HG02970 (cell line): ENCODE measurements around the gene GJB2.

Experiments
- ATAC-seq: cut with Tn5 transposase; IDR thresholded peaks from one replicate; pipeline ENCODE4 v1.9.1; 2021; ENCODE audit warnings: mild to moderate bottlenecking, moderate library complexity, moderate number of reproducible peaks; ENCODE audit not compliant: unreplicated experiment, low FRiP score

Gene GJB2

GRCh38 chr13:20192836-20193161 is at the start of gene GJB2:
Gene GJB2 (minus strand): TSS chr13:20192938. CDS start chr13:20189581, 3,357 bp downstream.
- no peak for ATAC-seq

DNA sequence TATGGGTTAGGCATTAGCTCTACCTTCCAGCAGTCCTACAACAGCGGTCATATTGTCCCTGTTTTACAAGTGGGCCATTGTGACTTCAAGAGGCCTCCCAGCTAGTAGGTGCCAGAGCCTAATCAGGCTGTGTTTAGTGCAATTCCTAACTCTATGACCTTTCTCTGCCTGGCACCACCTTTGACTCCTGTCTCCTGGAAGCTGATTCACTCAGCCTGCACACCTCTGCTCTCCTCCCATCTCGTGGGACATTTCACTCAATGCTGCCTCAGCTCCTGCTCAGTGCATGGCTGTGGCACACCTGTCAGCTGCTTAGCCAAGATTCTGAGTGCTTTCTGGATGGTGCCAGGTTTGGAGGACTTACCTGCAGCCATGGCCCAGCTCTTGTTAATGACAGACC is 48.9 kb upstream of the GJB2 start:
- no peak for ATAC-seq

DNA sequence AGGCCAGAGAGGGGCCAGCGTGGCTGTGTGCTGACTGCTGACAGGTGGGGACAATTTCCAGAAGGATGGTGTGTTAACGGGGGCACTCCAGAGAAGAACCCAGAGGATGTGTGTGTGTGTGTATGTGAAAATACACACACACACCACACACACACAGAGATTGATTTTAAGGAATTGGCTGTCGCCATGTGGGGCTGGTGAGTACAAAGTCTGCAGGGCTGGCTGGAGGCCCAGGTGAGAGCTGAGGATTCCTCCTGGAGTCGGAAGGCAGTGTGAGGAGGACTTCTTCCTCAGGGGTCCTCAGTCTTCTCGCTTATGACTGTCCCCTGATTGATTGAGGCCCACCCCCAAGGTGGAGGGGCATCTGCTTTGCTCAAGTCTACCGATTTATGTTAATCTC is 47.0 kb upstream of the GJB2 start:
- ATAC-seq = no peak

- no peak for ATAC-seq
Measured at GRCh38 chr13:20232556-20233277, 40.0 kb upstream of the GJB2 start.

DNA sequence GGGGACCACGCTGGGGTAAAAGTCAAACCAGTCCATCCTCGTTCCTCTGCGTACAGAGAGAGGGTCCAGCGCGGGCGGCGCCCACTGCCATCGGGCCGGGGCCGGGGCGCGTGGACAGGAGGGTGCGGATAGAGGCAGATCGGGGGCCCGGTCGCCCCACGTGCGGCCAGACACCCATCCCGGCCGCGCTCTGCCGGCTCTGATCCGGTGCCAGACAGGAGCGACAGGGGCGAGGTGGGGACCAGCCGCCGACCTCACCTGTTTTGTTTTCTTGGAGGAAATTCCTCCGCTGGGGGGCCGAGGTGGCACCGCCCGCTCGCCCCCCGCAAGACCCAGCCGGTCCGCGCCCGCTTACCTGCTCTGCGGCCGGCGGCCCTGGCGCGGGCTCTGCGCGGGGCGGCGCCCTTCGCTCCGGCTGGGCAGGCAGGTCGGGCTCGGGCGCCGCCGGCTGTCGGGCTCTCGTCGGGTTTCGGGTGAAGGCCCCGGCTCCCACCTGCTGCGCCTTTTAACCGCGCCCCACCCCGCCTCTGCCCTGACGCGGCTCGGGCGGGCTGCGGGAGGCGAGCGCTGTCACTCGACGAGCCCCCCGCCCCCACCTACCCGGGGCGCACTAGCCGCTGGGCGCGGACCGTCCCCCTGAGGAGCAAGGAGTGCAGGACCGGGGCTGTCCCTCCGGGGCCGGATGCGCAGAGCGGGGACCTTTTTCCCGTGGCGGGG is 39.3 kb upstream of the GJB2 start, which contains the start of gene GJB6:
GJB6 (minus strand) TSS at position 481 of the 717 bp plus-strand sequence. CDS start 8,839 bp downstream, outside the sequence.
- no peak for ATAC-seq

DNA sequence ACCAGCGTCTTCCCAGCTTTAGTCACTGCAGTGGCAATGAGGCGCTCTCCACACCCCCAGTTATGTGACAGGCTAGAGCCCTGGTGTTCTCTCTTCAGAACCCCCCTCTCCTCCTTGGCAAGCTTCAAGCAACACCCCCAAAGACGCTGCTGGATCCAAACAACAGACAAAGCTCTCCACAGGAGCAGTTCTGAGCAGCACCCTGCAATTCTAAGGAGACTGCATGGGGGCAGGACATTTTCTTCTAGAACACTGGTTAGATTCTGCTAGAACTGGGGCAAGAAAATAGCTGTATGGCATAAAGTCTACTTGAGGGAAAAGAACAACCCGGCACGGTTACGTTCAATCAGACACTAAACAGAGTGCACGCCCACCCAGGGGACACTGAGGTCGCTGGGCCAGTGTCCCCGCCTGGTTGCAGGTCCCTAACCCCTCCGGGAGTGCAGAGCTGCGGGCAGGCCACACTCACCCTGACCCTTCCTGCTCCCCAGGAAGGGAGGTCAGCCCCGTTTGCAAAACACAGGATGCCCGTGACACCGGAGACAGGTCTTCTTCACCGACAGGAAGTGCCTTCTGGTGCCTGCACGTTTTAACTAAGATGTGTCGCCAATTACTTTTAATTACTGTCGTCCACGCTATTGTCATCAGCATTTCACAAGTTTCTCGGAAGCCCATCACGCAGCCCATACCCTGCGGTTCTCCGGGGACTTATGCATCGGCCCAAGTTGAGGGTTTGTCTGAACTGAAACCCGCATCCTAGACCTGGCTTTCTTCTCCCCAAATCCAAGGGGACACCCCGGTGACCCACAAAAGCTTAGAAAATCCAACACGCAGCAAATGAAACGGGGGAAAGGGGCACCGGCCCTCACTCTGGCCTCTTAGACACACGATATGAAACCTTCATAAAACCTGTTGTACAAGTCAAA is 38.4 kb upstream of the GJB2 start:
- no peak for ATAC-seq

- no peak for ATAC-seq
Measured at GRCh38 chr13:20227730-20228129, 35.0 kb upstream of the GJB2 start.

- no peak for ATAC-seq
Measured at GRCh38 chr13:20227288-20227687, 34.5 kb upstream of the GJB2 start.

GRCh38 chr13:20222553-20222952 is 29.8 kb upstream of the GJB2 start:
- ATAC-seq = no peak

DNA sequence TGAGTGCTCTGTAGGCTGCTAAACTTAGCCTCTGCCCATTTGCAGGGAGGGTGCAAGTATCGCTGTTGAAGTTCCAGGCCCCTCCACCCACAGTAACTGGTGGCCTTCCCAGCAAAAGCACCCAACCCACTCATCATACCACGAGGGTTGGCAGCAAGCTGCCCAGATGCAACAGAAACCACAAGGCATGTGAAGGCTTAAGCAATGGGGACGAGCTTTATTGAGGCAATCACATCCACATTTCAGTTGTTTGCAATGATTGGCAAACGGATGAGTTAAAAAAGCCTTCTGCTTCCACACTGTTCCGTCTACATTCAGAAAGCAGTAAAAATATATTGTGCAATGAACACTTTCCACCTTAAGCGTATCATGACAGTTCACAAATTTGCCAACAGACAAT is 29.0 kb upstream of the GJB2 start:
- ATAC-seq = no peak

- ATAC-seq = no peak
Measured at GRCh38 chr13:20219577-20219976, 26.8 kb upstream of the GJB2 start.

GRCh38 chr13:20217168-20217567 is 24.4 kb upstream of the GJB2 start:
- no peak for ATAC-seq

GRCh38 chr13:20209948-20210347 is 17.2 kb upstream of the GJB2 start:
- no peak for ATAC-seq

- ATAC-seq = no peak
Measured at GRCh38 chr13:20206698-20207235, 14.0 kb upstream of the GJB2 start.

DNA sequence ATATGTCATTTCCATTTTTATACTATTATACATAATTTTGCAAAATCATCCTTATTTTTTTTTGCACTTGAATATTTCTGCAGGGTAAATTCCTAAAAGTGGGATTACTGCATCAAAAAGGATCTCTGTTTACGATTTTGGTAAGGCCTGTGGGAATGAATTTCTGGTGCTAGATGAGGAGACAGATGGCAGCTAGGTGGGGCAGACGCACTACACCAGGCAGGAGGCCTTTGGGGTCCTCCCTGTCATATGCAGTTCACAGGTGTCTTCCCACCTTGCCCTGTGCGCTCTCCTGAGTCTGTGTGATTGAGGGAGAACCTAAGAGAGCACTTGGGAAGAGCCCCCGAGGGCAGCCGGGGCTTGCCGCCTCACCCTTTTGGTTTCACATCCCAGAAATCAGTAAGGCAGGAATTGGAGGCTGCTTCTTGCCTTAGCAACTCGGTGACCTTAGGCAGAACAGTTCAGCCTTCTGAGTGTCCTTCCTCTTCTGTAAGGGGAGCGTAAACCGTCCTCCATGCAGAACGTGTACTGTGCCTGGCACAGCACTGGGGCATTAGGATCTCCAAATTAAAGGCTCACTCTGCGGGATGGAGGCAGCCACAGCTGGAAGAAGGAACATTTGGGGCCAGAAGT is 13.4 kb upstream of the GJB2 start:
- ATAC-seq = no peak

GRCh38 chr13:20198781-20199180 is 6.0 kb upstream of the GJB2 start:
- ATAC-seq = no peak

GRCh38 chr13:20197361-20197834 is 4.7 kb upstream of the GJB2 start:
- ATAC-seq = no peak

DNA sequence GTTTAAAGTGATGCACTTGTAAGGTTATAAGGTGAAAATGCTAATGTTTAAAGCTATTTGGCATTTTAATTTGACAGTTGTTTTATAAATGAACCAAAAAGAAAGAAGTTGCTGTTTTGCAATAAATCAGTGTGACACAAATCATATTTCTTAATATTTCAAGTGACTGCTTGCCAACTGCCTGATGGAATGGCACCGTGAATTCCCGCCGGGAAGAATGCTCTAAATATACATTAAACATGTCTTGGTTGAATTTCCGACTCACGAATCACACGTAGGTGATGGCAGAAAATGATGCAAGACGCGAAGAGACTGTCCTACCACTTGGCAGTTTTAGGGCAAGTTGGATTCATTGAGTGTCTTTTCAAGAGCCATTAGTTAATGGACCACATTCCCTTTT is 3.1 kb upstream of the GJB2 start:
- no peak for ATAC-seq

DNA sequence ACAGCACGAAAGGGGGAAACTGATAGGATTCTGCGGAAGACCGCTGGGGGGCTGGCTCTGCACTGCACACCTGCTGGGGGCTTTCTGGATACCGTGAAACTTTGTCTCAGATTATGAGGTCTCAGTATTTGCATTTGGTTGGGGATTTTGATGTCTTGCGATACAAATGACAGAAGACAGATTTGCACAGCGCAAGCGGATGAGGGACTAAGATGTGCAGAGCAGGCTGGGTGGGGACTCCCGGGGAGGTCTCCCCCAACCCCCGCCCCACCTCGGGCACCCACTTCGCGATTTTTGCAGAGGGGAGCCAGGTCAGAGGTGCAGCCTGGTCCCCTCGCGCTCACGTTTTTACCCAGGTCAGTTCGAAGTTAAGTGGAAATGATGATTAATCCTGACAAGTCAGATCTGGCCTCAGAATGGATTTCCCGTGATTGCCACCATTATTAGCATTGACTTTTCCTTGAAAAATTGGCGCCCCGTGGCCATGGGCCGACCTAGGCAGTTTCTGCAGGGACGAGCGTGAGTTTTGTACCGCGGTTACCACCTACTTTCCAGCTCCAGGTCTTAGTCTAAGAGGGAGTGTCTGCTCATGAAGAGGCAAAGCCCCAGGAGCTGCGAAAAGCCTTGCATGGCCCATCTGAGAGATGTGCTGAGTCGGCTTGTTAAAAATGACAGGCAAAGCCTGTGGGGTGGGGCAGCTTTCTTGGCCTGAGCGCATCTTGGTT is 1.3 kb upstream of the GJB2 start:
- ATAC-seq = no peak
